Sigmoid colon (tissue), 7 donors: ENCODE results near the gene TMEM164. TPM values are rescaled to one million over a fixed set of nuclear protein-coding genes. Genes with fewer than 3 reads are reported as not detected.

Source experiments
- DNase-seq: peaks from one replicate; pipeline ENCODE4 v3.0.0-alpha.2; 2019
- H3K27ac ChIP-seq, 4 donors: fragments of 200-600 bp; sonication (generic); one replicate each; pipeline ENCODE4 v1.5.1; 2016 to 2019; ENCODE audit warnings: mild to moderate bottlenecking in 1 of 4
- H3K27me3 ChIP-seq, 3 donors: fragments of 200-600 bp; sonication (generic); one replicate each; pipeline ENCODE4 v1.5.1; 2019; ENCODE audit warnings: mild to moderate bottlenecking in 1 of 3
- H3K36me3 ChIP-seq, 4 donors: fragments of 200-600 bp; sonication (generic); one replicate each; pipeline ENCODE4 v1.5.1; 2016 to 2019
- H3K4me1 ChIP-seq, 4 donors: fragments of 200-600 bp; sonication (generic); one replicate each; pipeline ENCODE4 v1.5.1; 2017 to 2019
- H3K4me3 ChIP-seq, 4 donors: fragments of 200-600 bp; sonication (generic); one replicate each; pipeline ENCODE4 v1.5.1; 2017 to 2019; ENCODE audit warnings: mild to moderate bottlenecking in 2 of 4, moderate library complexity in 1 of 4
- H3K9me3 ChIP-seq, 4 donors: fragments of 200-600 bp in 3 of 4; sonication (generic) in 3 of 4; one replicate each; pipeline versions ENCODE4 v1.5.1 to v1.6.1; 2013 to 2019
- CTCF ChIP-seq, 4 experiments: fragments of 450-650 bp in 3 of 4; fragments of 200-600 bp in 1 of 4; IDR thresholded peaks; one replicate each; pipeline ENCODE4 v1.5.1; 2016 to 2019; ENCODE audit warnings: antibody characterized with exemption in 4 of 4, mild to moderate bottlenecking in 3 of 4, moderate library complexity in 2 of 4
- EP300 ChIP-seq, 4 donors: sonication (generic); formaldehyde crosslinking; IDR thresholded peaks; one replicate each; pipeline ENCODE4 v1.6.1; 2017; ENCODE audit warnings: antibody characterized with exemption in 4 of 4
- POLR2A ChIP-seq, 2 donors: fragments of 450-650 bp; IDR thresholded peaks; one replicate each; pipeline ENCODE4 v1.6.1; 2016; ENCODE audit warnings: antibody characterized with exemption in 2 of 2, mild to moderate bottlenecking in 2 of 2, moderate library complexity in 2 of 2
- POLR2AphosphoS5 ChIP-seq, 4 donors: sonication (generic); formaldehyde crosslinking; IDR thresholded peaks; one replicate each; pipeline ENCODE4 v1.6.1; 2017; ENCODE audit warnings: antibody characterized with exemption in 4 of 4
- WGBS, 2 donors: extraction: QIAGEN DNeasy Blood & Tissue Kit; methylation state at CpG; one replicate each; pipeline ENCODE4 v1.1.7; 2013; 5-methylcytosine and 5-hydroxymethylcytosine counted together
- intact Hi-C: fragments of 100-400 bp; cut with DNase I; formaldehyde crosslinking; loops from one replicate; pipeline ENCODE4 v1.15.1; 2023
- polyA plus RNA-seq, 3 donors: library from polyadenylated mRNA; stranded (reverse); fragments of 200-250 nt; gene quantifications; one replicate each; pipeline ENCODE4 v1.2.3, GENCODE V29; 2013
- total RNA-seq, 4 donors: library from RNA; depleted of rRNA; stranded (reverse); fragments of >200 nt; gene quantifications; one replicate each; pipeline ENCODE4 v1.1.0, GENCODE V29; 2016
- donor health status: healthy with polysubstance abuse.
- donor health status: Bipolar disorder and iron deficiency.
- donor health status: healthy.

The TMEM164 gene
- total and polyA plus RNA-seq, 7 donors: 6.4 to 43.2 (median 12.7) TPM

- H3K36me3 ChIP-seq: no peaks in the 10 kb centered on the region
- no peak overlapping the region for H3K4me3 ChIP-seq
- DNase-seq: no peak
- no peaks in the 10 kb centered on the region for H3K4me1 ChIP-seq
- no peaks in the 10 kb centered on the region for H3K9me3 ChIP-seq
- intact Hi-C loops: no loop called here
- H3K27me3 ChIP-seq: no peaks in the 10 kb centered on the region
- TF ChIP-seq POLR2AphosphoS5 (IDR thresholded peaks at IDR 0.05): no peak
- no peak for TF ChIP-seq EP300 (IDR thresholded peaks at IDR 0.05)
- no peak overlapping the region for H3K27ac ChIP-seq
- 94 to 98% methylated on average over 1 of the region's 1 CpG for WGBS, 2 donors
Observed at GRCh38 chrX:110211340-110211739, 208.4 kb downstream of the TMEM164 start.

GRCh38 chrX:110212299-110212698, 209.4 kb downstream of the TMEM164 start:
- Histone ChIP-seq H3K9me3 (no peaks in the 10 kb centered on the region), H3K27me3 (no peaks in the 10 kb centered on the region)
- 91 to 94% methylated on average over 3 of the region's 3 CpGs for WGBS, 2 donors

GRCh38 chrX:110213183-110213582, 210.3 kb downstream of the TMEM164 start:
- Histone ChIP-seq H3K27ac (no peak overlapping the region), H3K36me3 (no peaks in the 10 kb centered on the region), H3K27me3 (no peaks in the 10 kb centered on the region), H3K4me3 (no peak overlapping the region), H3K4me1 (no peaks in the 10 kb centered on the region), H3K9me3 (no peaks in the 10 kb centered on the region)
- TF ChIP-seq EP300 (IDR thresholded peaks at IDR 0.05): no peak
- no peak for TF ChIP-seq CTCF (IDR thresholded peaks at IDR 0.05)
- TF ChIP-seq POLR2A (IDR thresholded peaks at IDR 0.05): no peak
- no peak for TF ChIP-seq POLR2AphosphoS5 (IDR thresholded peaks at IDR 0.05)
- WGBS, 2 donors: 97 to 98% methylated on average over 1 of the region's 1 CpG
- intact Hi-C loops: no loop called here
- DNase-seq: no peak

More at GRCh38 chrX:110212299-110212698, 209.4 kb downstream of the TMEM164 start:
- TF ChIP-seq POLR2AphosphoS5 (IDR thresholded peaks at IDR 0.05): no peak
- TF ChIP-seq POLR2A (IDR thresholded peaks at IDR 0.05): no peak
- no peak for TF ChIP-seq CTCF (IDR thresholded peaks at IDR 0.05)
- no peak for TF ChIP-seq EP300 (IDR thresholded peaks at IDR 0.05)
- no peak for DNase-seq
- no peak overlapping the region for H3K27ac ChIP-seq
- H3K4me3 ChIP-seq: no peak overlapping the region
- no peaks in the 10 kb centered on the region for H3K36me3 ChIP-seq
- intact Hi-C loops: no loop called here
- H3K4me1 ChIP-seq: no peaks in the 10 kb centered on the region

- H3K4me3 ChIP-seq: no peak overlapping the region
- H3K27me3 ChIP-seq: no peaks in the 10 kb centered on the region
- intact Hi-C loops: no loop called here
- H3K4me1 ChIP-seq: no peaks in the 10 kb centered on the region
- DNase-seq: no peak
- no peaks in the 10 kb centered on the region for H3K36me3 ChIP-seq
- no peak overlapping the region for H3K27ac ChIP-seq
- no peak for TF ChIP-seq POLR2AphosphoS5 (IDR thresholded peaks at IDR 0.05)
- TF ChIP-seq CTCF (IDR thresholded peaks at IDR 0.05): no peak
- TF ChIP-seq POLR2A (IDR thresholded peaks at IDR 0.05): no peak
- no peak for TF ChIP-seq EP300 (IDR thresholded peaks at IDR 0.05)
- WGBS, 2 donors: 28 to 58% methylated on average over 1 of the region's 1 CpG
- no peaks in the 10 kb centered on the region for H3K9me3 ChIP-seq
Observed at GRCh38 chrX:110214684-110215083, 211.8 kb downstream of the TMEM164 start.

- WGBS, 2 donors: 91 to 93% methylated on average over 1 of the region's 1 CpG
- DNase-seq: no peak
Observed at GRCh38 chrX:110215411-110215810, 212.5 kb downstream of the TMEM164 start.

More at GRCh38 chrX:110215411-110215810, 212.5 kb downstream of the TMEM164 start:
- intact Hi-C loops: no loop called here
- no peaks in the 10 kb centered on the region for H3K9me3 ChIP-seq
- TF ChIP-seq CTCF (IDR thresholded peaks at IDR 0.05): no peak
- no peak overlapping the region for H3K27ac ChIP-seq
- H3K36me3 ChIP-seq: no peaks in the 10 kb centered on the region
- H3K4me1 ChIP-seq: no peaks in the 10 kb centered on the region
- no peak overlapping the region for H3K4me3 ChIP-seq
- no peaks in the 10 kb centered on the region for H3K27me3 ChIP-seq
